ENCODE results near the gene F12.
"Not testable (repeated sequence)": the region's sequence is repeated elsewhere in the genome, so short reads cannot be mapped to it uniquely, and the experiment has no call there.

F12 gene

GRCh38 chr5:177425801-177426565 is 16.6 kb upstream of the F12 start:
- H3K4me1 ChIP-seq (ENCODE audit: control insufficient read depth in 5 of 5, insufficient read depth in 5 of 5, low read length in 5 of 5), result peaks cover 6 to 52% (median 36%) of the 10 kb centered on the region in 5 donors
- H3K27ac ChIP-seq (ENCODE audit: low read depth, low read length), result peak overlapping the region; percentile 91
- no peaks in the 10 kb centered on the region for H3K9me3 ChIP-seq (ENCODE audit: control insufficient read depth in 5 of 5, low read length in 5 of 5)
- H3K27me3 ChIP-seq (ENCODE audit: control insufficient read depth in 5 of 5, insufficient read depth in 4 of 5, low read length in 5 of 5), result no peaks in the 10 kb centered on the region
- peak overlapping the region; percentile 74 to 83 (median 78) for H3K4me3 ChIP-seq (ENCODE audit: low read depth in 1 of 5, low read length in 5 of 5)
- peak overlapping the region in 4 of 5 donors; percentile 68 to 91 (median 76) for H3K9ac ChIP-seq (ENCODE audit: low read length in 5 of 5)
- H3K36me3 ChIP-seq (ENCODE audit: control insufficient read depth in 5 of 5, insufficient read depth in 5 of 5, low read length in 5 of 5), result peaks cover 0 to 10% (median 3%) of the 10 kb centered on the region in 5 donors

GRCh38 chr5:177425196-177425800 is 15.9 kb upstream of the F12 start:
- Histone ChIP-seq H3K9me3 (ENCODE audit: control insufficient read depth in 5 of 5, low read length in 5 of 5) (no peaks in the 10 kb centered on the region), H3K27ac (ENCODE audit: low read depth, low read length) (peak overlapping the region; percentile 91), H3K36me3 (ENCODE audit: control insufficient read depth in 5 of 5, insufficient read depth in 5 of 5, low read length in 5 of 5) (peaks cover 0 to 3% (median 0%) of the 10 kb centered on the region in 5 donors), H3K27me3 (ENCODE audit: control insufficient read depth in 5 of 5, insufficient read depth in 4 of 5, low read length in 5 of 5) (no peaks in the 10 kb centered on the region), H3K4me1 (ENCODE audit: control insufficient read depth in 5 of 5, insufficient read depth in 5 of 5, low read length in 5 of 5) (peaks cover 6 to 46% (median 34%) of the 10 kb centered on the region in 5 donors), H3K4me3 (ENCODE audit: low read depth in 1 of 5, low read length in 5 of 5) (peak overlapping the region; percentile 74 to 83 (median 78)), H3K9ac (ENCODE audit: low read length in 5 of 5) (peak overlapping the region in 4 of 5 donors; percentile 68 to 91 (median 76))

GRCh38 chr5:177423671-177424070 is 14.3 kb upstream of the F12 start:
- Histone ChIP-seq H3K27me3 (ENCODE audit: control insufficient read depth in 5 of 5, insufficient read depth in 4 of 5, low read length in 5 of 5) (no peaks in the 10 kb centered on the region), H3K36me3 (ENCODE audit: control insufficient read depth in 5 of 5, insufficient read depth in 5 of 5, low read length in 5 of 5) (no peaks in the 10 kb centered on the region), H3K9me3 (ENCODE audit: control insufficient read depth in 5 of 5, low read length in 5 of 5) (no peaks in the 10 kb centered on the region), H3K4me1 (ENCODE audit: control insufficient read depth in 5 of 5, insufficient read depth in 5 of 5, low read length in 5 of 5) (peaks cover 6 to 31% (median 23%) of the 10 kb centered on the region in 5 donors), H3K27ac (ENCODE audit: low read depth, low read length) (no peak overlapping the region), H3K9ac (ENCODE audit: low read length in 5 of 5) (no peak overlapping the region), H3K4me3 (ENCODE audit: low read depth in 1 of 5, low read length in 5 of 5) (no peak overlapping the region)

GRCh38 chr5:177421062-177421798 is 11.9 kb upstream of the F12 start:
- Histone ChIP-seq H3K4me1 (ENCODE audit: control insufficient read depth in 5 of 5, insufficient read depth in 5 of 5, low read length in 5 of 5) (peaks cover 2 to 18% (median 13%) of the 10 kb centered on the region in 5 donors), H3K4me3 (ENCODE audit: low read depth in 1 of 5, low read length in 5 of 5) (no peak overlapping the region), H3K36me3 (ENCODE audit: control insufficient read depth in 5 of 5, insufficient read depth in 5 of 5, low read length in 5 of 5) (no peaks in the 10 kb centered on the region), H3K9me3 (ENCODE audit: control insufficient read depth in 5 of 5, low read length in 5 of 5) (no peaks in the 10 kb centered on the region), H3K9ac (ENCODE audit: low read length in 5 of 5) (no peak overlapping the region), H3K27ac (ENCODE audit: low read depth, low read length) (no peak overlapping the region), H3K27me3 (ENCODE audit: control insufficient read depth in 5 of 5, insufficient read depth in 4 of 5, low read length in 5 of 5) (no peaks in the 10 kb centered on the region)

GRCh38 chr5:177420472-177420871 is 11.1 kb upstream of the F12 start:
- H3K36me3 ChIP-seq (ENCODE audit: control insufficient read depth in 5 of 5, insufficient read depth in 5 of 5, low read length in 5 of 5); H3K9ac ChIP-seq (ENCODE audit: low read length in 5 of 5); H3K27ac ChIP-seq (ENCODE audit: low read depth, low read length); H3K27me3 ChIP-seq (ENCODE audit: control insufficient read depth in 5 of 5, insufficient read depth in 4 of 5, low read length in 5 of 5); H3K4me3 ChIP-seq (ENCODE audit: low read depth in 1 of 5, low read length in 5 of 5); H3K9me3 ChIP-seq (ENCODE audit: control insufficient read depth in 5 of 5, low read length in 5 of 5): not testable (repeated sequence)
- H3K4me1 ChIP-seq (ENCODE audit: control insufficient read depth in 5 of 5, insufficient read depth in 5 of 5, low read length in 5 of 5), result peaks cover 2 to 14% (median 12%) of the 10 kb centered on the region in 5 donors

GRCh38 chr5:177419046-177419445 is 9.7 kb upstream of the F12 start:
- Histone ChIP-seq H3K27ac (ENCODE audit: low read depth, low read length) (no peak overlapping the region), H3K4me1 (ENCODE audit: control insufficient read depth in 5 of 5, insufficient read depth in 5 of 5, low read length in 5 of 5) (peaks cover 2 to 9% (median 8%) of the 10 kb centered on the region in 5 donors), H3K9me3 (ENCODE audit: control insufficient read depth in 5 of 5, low read length in 5 of 5) (no peaks in the 10 kb centered on the region)

GRCh38 chr5:177417081-177417480 is 7.7 kb upstream of the F12 start:
- not testable (repeated sequence) for H3K9ac ChIP-seq (ENCODE audit: low read length in 5 of 5); H3K27ac ChIP-seq (ENCODE audit: low read depth, low read length); H3K4me1 ChIP-seq (ENCODE audit: control insufficient read depth in 5 of 5, insufficient read depth in 5 of 5, low read length in 5 of 5); H3K27me3 ChIP-seq (ENCODE audit: control insufficient read depth in 5 of 5, insufficient read depth in 4 of 5, low read length in 5 of 5); H3K4me3 ChIP-seq (ENCODE audit: low read depth in 1 of 5, low read length in 5 of 5); H3K9me3 ChIP-seq (ENCODE audit: control insufficient read depth in 5 of 5, low read length in 5 of 5); H3K36me3 ChIP-seq (ENCODE audit: control insufficient read depth in 5 of 5, insufficient read depth in 5 of 5, low read length in 5 of 5)

More at GRCh38 chr5:177419046-177419445, 9.7 kb upstream of the F12 start:
- H3K36me3 ChIP-seq (ENCODE audit: control insufficient read depth in 5 of 5, insufficient read depth in 5 of 5, low read length in 5 of 5), result no peaks in the 10 kb centered on the region
- H3K27me3 ChIP-seq (ENCODE audit: control insufficient read depth in 5 of 5, insufficient read depth in 4 of 5, low read length in 5 of 5), result no peaks in the 10 kb centered on the region
- no peak overlapping the region for H3K9ac ChIP-seq (ENCODE audit: low read length in 5 of 5)
- no peak overlapping the region for H3K4me3 ChIP-seq (ENCODE audit: low read depth in 1 of 5, low read length in 5 of 5)

GRCh38 chr5:177414481-177414880 is 5.1 kb upstream of the F12 start:
- H3K9me3 ChIP-seq (ENCODE audit: control insufficient read depth in 5 of 5, low read length in 5 of 5), result no peaks in the 10 kb centered on the region
- H3K36me3 ChIP-seq (ENCODE audit: control insufficient read depth in 5 of 5, insufficient read depth in 5 of 5, low read length in 5 of 5), result no peaks in the 10 kb centered on the region

GRCh38 chr5:177412603-177413233 is 3.4 kb upstream of the F12 start:
- H3K27ac ChIP-seq (ENCODE audit: low read depth, low read length), result no peak overlapping the region
- no peak overlapping the region for H3K9ac ChIP-seq (ENCODE audit: low read length in 5 of 5)

More at GRCh38 chr5:177414481-177414880, 5.1 kb upstream of the F12 start:
- Histone ChIP-seq H3K27ac (ENCODE audit: low read depth, low read length) (no peak overlapping the region), H3K4me3 (ENCODE audit: low read depth in 1 of 5, low read length in 5 of 5) (no peak overlapping the region), H3K27me3 (ENCODE audit: control insufficient read depth in 5 of 5, insufficient read depth in 4 of 5, low read length in 5 of 5) (no peaks in the 10 kb centered on the region), H3K4me1 (ENCODE audit: control insufficient read depth in 5 of 5, insufficient read depth in 5 of 5, low read length in 5 of 5) (peaks cover 2 to 9% (median 8%) of the 10 kb centered on the region in 5 donors), H3K9ac (ENCODE audit: low read length in 5 of 5) (no peak overlapping the region)

More at GRCh38 chr5:177412603-177413233, 3.4 kb upstream of the F12 start:
- H3K36me3 ChIP-seq (ENCODE audit: control insufficient read depth in 5 of 5, insufficient read depth in 5 of 5, low read length in 5 of 5), result no peaks in the 10 kb centered on the region
- H3K4me3 ChIP-seq (ENCODE audit: low read depth in 1 of 5, low read length in 5 of 5), result no peak overlapping the region
- peaks cover 2 to 9% (median 8%) of the 10 kb centered on the region in 5 donors for H3K4me1 ChIP-seq (ENCODE audit: control insufficient read depth in 5 of 5, insufficient read depth in 5 of 5, low read length in 5 of 5)
- H3K9me3 ChIP-seq (ENCODE audit: control insufficient read depth in 5 of 5, low read length in 5 of 5), result no peaks in the 10 kb centered on the region
- H3K27me3 ChIP-seq (ENCODE audit: control insufficient read depth in 5 of 5, insufficient read depth in 4 of 5, low read length in 5 of 5), result no peaks in the 10 kb centered on the region

Data from subcutaneous abdominal adipose tissue (tissue), 5 donors.